ENCODE results near the gene C2CD3. TPM values are rescaled to one million over a fixed set of nuclear protein-coding genes. Genes with fewer than 3 reads are reported as not detected.
"Not testable (repeated sequence)": the region's sequence is repeated elsewhere in the genome, so short reads cannot be mapped to it uniquely, and the experiment has no call there.

The C2CD3 gene
- polyA plus RNA-seq, 3 donors from 2014 or later: 0.93 to 16.0 (median 5.1) TPM

- H3K27me3 Mint-ChIP-seq (ENCODE audit: low read depth in 3 of 3): peaks cover 0 to 11% (median 2%) of the 10 kb centered on the region in 3 donors
- no peak for DNase-seq
- no peak overlapping the region for H3K4me3 Mint-ChIP-seq
- no peaks in the 10 kb centered on the region for H3K9me3 Mint-ChIP-seq
- H3K4me1 Mint-ChIP-seq: peaks cover 11 to 16% of the 10 kb centered on the region in 2 donors
- H3K27ac Mint-ChIP-seq: no peak overlapping the region
- H3K36me3 Mint-ChIP-seq: no peaks in the 10 kb centered on the region
Observed at GRCh38 chr11:73988227-73988626, 182.6 kb downstream of the C2CD3 start.

DNA sequence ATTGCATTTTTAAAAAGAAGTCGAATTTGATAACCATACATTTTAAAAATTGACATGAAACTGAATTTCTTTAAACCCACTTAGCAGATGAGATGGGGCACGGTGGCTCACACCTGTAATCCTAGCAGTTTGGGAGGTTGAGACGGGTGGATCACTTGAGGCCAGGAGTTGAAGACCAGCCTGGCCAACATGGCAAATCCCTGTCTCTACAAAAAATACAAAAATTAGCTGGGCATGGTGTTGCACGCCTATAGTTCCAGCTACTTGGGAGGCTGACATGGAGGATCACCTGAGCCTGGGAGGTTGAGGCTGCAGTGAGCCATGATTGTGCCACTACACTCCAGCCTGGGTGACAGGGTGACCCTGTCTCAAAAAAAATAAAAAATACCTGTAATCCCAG is 185.1 kb downstream of the C2CD3 start:
- Mint-ChIP-seq H3K36me3 (peaks cover 15 to 16% (median 16%) of the 10 kb centered on the region in 3 donors), H3K4me1 (peaks cover 18 to 19% of the 10 kb centered on the region in 2 donors), H3K27me3 (ENCODE audit: low read depth in 3 of 3) (peaks cover 9 to 26% (median 10%) of the 10 kb centered on the region in 3 donors), H3K27ac (peak overlapping the region in 2 of 6 donors; percentile 60 to 70)
- DNase-seq, H3K9me3 Mint-ChIP-seq, H3K4me3 Mint-ChIP-seq: not testable (repeated sequence)

DNA sequence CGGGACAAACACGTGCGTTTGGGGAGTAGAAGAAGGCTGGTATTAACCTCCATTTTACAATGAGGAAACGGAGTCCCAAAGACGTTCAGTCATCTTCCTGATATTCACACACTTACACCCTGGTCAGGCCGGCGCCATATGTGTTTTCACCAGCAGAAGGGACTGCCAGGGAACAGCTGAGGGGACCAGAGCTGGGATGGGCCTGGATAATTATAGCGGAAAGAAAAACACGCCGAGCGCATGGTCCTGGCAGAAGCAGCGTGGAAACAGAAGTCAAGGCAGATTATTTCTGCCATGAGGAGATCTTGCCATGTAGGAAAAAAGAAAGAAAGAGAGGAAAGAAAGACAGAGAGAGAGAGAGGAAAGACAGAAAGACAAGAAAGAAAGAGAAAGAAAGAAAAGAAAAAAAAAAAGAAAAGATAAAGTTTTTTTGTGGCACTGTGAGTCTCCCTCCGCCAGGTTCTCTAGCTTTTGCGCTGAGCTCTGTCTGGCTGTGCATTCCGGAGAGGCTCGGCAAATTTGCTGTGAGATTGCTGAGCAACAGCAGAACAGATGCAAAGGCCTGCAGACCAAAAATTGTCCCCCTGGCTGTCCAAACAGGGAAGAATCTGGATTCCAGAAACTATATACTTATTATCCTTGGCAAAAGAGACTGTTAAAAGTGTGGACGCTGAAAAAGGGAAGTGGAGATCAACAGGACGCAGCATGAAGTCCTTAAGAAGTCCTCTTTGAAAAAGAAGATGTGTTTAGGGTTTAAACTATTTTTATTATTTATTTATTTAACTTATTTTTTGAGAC is 186.9 kb downstream of the C2CD3 start:
- peaks cover 13 to 28% (median 13%) of the 10 kb centered on the region in 3 donors for H3K27me3 Mint-ChIP-seq (ENCODE audit: low read depth in 3 of 3)
- DNase-seq: no peak
- peaks cover 35 to 36% of the 10 kb centered on the region in 2 donors for H3K4me1 Mint-ChIP-seq
- peak overlapping the region; percentile 96 to 100 (median 99) for H3K27ac Mint-ChIP-seq
- peak overlapping the region; percentile 96 to 99 (median 99) for H3K4me3 Mint-ChIP-seq
- peaks cover 27 to 31% (median 29%) of the 10 kb centered on the region in 3 donors for H3K36me3 Mint-ChIP-seq
- peaks cover 0 to 2% (median 0%) of the 10 kb centered on the region in 6 donors for H3K9me3 Mint-ChIP-seq

- Mint-ChIP-seq H3K27me3 (ENCODE audit: low read depth in 3 of 3) (peaks cover 14 to 29% (median 14%) of the 10 kb centered on the region in 3 donors), H3K9me3 (peaks cover 0 to 2% (median 0%) of the 10 kb centered on the region in 6 donors), H3K4me3 (peak overlapping the region; percentile 96 to 99 (median 99)), H3K36me3 (peaks cover 29 to 39% (median 37%) of the 10 kb centered on the region in 3 donors), H3K4me1 (peaks cover 43 to 44% of the 10 kb centered on the region in 2 donors), H3K27ac (peak overlapping the region; percentile 96 to 100 (median 99))
- DNase-seq: peak; percentile 94
Observed at GRCh38 chr11:73982990-73983740, 187.6 kb downstream of the C2CD3 start.

DNA sequence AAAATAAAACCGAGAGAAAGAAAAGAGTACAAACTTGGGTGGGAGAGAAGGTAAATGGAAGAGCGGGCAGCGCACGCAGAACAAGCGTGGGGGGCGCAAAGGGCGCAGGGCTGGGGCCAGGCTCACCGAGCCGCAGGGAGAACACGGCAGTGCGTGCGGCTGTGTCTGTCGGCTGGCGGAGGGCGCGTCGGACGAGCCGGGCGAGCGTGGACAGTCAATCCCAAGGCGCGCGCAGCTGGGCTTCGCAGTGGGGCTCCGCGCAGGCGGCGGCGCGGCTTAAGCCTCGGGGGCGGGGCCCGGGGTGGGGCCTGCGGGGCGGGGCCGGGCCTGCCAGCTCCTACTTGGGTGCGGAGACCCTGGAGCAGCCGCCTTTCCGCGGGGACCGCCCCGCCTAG is 188.2 kb downstream of the C2CD3 start, which contains the start of gene UCP2:
TSS of gene UCP2 (minus strand) at position 249 of the 395 bp plus-strand sequence. CDS start 4,465 bp downstream, outside the sequence.
- peaks cover 0 to 2% (median 0%) of the 10 kb centered on the region in 6 donors for H3K9me3 Mint-ChIP-seq
- peaks cover 14 to 27% (median 14%) of the 10 kb centered on the region in 3 donors for H3K27me3 Mint-ChIP-seq (ENCODE audit: low read depth in 3 of 3)
- H3K4me1 Mint-ChIP-seq: peaks cover 49 to 50% of the 10 kb centered on the region in 2 donors

GRCh38 chr11:73981051-73981805 is 189.6 kb downstream of the C2CD3 start:
- DNase-seq: no peak
- H3K4me1 Mint-ChIP-seq: peaks cover 62 to 63% of the 10 kb centered on the region in 2 donors
- H3K36me3 Mint-ChIP-seq: peaks cover 43 to 58% (median 49%) of the 10 kb centered on the region in 3 donors
- peaks cover 14 to 27% (median 14%) of the 10 kb centered on the region in 3 donors for H3K27me3 Mint-ChIP-seq (ENCODE audit: low read depth in 3 of 3)
- H3K4me3 Mint-ChIP-seq: peak overlapping the region; percentile 96 to 99 (median 99)
- peak overlapping the region; percentile 93 to 99 (median 96) for H3K27ac Mint-ChIP-seq
- H3K9me3 Mint-ChIP-seq: peaks cover 0 to 2% (median 0%) of the 10 kb centered on the region in 6 donors

More for the DNA sequence above, 188.2 kb downstream of the C2CD3 start, which contains the start of gene UCP2:
- Mint-ChIP-seq H3K27ac (peak within 1 kb of the TSS; percentile 96 to 100 (median 99)), H3K36me3 (peaks cover 31 to 44% (median 40%) of the 10 kb centered on the region in 3 donors), H3K4me3 (peak within 1 kb of the TSS; percentile 96 to 99 (median 99))
- peak; percentile 76 to 81 (median 80) for DNase-seq

DNA sequence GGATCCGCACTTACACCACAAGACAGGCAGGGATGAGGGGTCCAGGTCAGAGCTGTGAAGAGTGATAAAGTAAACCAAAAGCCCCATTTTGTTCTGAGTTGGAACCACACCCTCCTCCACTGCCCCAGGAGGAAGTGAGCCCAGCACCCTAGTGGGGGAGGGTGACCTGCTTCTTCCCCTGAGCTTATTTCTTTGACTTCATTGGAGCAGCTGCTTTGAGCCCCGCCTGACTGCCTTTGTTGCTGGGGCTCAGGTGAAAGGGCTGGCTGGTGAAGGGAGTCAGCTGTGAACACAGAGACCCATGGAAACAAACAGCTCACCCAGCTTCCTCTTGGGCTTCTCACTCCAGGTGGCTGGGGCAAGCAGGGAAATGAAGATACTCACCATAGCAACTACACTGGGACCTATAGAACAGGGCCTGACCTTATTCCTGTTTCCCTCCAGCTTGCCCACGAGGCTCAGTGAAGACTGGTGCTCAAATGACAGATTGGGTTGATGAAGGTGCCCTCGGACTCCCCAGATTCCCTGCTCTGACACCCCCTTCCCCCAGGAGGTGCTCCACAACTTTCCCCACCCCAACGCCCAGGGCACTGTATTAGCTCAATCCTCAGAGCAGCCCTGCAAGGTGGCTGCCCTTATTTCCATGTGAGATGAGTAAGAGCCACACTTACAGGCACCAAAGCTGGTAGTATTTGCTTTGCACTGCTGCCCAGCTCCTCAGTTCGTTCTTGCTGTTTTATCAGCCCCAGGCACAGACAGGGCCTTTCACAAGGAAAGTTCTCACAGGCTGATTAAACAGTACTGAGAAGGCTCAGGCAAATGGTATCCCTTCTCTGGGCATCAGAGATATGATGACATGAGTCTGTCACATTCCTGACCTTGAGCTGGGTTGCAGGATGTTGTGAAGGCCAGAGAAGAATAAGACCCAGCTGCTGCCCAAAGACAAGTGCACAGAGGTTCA is 190.5 kb downstream of the C2CD3 start:
- Mint-ChIP-seq H3K36me3 (peaks cover 46 to 67% (median 51%) of the 10 kb centered on the region in 3 donors), H3K27me3 (ENCODE audit: low read depth in 3 of 3) (peaks cover 14 to 27% (median 14%) of the 10 kb centered on the region in 3 donors), H3K27ac (peak overlapping the region; percentile 93 to 99 (median 96)), H3K4me3 (peak overlapping the region; percentile 96 to 99 (median 99)), H3K4me1 (peaks cover 72 to 73% of the 10 kb centered on the region in 2 donors), H3K9me3 (peaks cover 0 to 2% (median 0%) of the 10 kb centered on the region in 6 donors)
- peak; percentile 77 to 82 (median 78) for DNase-seq

GRCh38 chr11:73978576-73979086 is 192.2 kb downstream of the C2CD3 start:
- Mint-ChIP-seq H3K9me3 (peaks cover 0 to 2% (median 0%) of the 10 kb centered on the region in 6 donors), H3K27me3 (ENCODE audit: low read depth in 3 of 3) (peaks cover 14 to 21% (median 16%) of the 10 kb centered on the region in 3 donors), H3K4me3 (peak overlapping the region; percentile 96 to 99 (median 99)), H3K4me1 (peaks cover 83 to 85% of the 10 kb centered on the region in 2 donors), H3K27ac (peak overlapping the region; percentile 93 to 97 (median 96)), H3K36me3 (peaks cover 57 to 80% (median 59%) of the 10 kb centered on the region in 3 donors)
- no peak for DNase-seq

DNA sequence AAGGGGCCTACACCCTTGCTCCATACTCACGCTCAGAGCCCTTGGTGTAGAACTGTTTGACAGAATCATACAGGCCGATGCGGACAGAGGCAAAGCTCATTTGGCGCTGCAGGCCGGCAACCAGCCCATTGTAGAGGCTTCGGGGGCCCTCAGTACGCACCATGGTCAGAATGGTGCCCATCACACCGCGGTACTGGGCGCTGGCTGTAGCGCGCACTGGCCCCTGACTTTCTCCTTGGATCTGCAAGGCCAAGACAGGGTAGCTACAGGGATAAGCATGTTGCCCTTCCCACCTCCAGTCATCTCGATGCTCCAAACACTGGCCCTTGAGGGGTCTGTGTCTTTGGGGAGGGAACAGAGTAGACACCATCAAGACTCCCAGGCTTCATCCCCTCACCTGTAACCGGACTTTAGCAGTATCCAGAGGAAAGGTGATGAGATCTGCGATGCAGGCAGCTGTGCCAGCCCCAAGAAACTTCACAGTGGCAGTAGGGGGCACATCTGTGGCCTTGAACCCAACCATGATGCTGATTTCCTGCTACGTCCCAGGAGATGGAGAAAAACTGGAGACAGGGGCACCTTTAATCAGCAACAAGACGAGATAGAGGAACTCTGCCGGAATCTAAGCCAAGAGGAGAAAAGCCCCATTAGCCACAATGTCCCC is 192.8 kb downstream of the C2CD3 start:
- Mint-ChIP-seq H3K4me1 (peaks cover 85 to 87% of the 10 kb centered on the region in 2 donors), H3K9me3 (peaks cover 0 to 1% (median 0%) of the 10 kb centered on the region in 6 donors), H3K36me3 (peaks cover 57 to 79% (median 59%) of the 10 kb centered on the region in 3 donors), H3K4me3 (peak overlapping the region; percentile 96 to 99 (median 99)), H3K27me3 (ENCODE audit: low read depth in 3 of 3) (peaks cover 12 to 15% (median 15%) of the 10 kb centered on the region in 3 donors), H3K27ac (peak overlapping the region; percentile 93 to 97 (median 96))
- no peak for DNase-seq

DNA sequence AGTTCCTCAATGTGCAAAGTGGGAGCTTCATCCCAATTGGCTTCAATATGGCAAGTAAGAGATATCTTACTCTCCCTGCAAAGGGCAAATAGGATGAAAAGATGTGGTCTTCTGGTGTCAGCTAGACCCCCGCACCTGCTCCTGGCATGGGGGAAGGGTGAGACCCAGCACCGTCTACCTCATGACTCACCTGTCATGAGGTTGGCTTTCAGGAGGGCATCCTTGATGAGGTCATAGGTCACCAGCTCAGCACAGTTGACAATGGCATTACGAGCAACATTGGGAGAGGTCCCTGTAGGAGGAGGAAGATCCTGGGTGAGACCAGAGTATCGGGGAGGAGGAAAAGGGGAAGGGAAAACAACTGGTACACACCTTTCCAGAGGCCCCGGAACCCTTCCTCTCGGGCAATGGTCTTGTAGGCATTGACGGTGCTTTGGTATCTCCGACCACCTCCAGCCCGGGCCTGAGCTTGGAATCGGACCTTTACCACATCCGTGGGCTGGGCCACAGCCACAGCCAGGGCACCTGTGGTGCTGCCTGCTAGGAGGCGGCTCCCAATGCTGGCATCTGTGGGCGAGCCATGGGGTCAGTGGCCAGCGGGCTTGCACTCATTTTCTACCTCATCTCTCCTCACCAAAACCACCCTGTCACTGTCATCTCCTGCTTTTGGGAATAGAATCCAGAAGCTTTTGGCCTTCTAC is 194.2 kb downstream of the C2CD3 start:
- Mint-ChIP-seq H3K36me3 (peaks cover 52 to 74% (median 53%) of the 10 kb centered on the region in 3 donors), H3K4me1 (peaks cover 99 to 100% of the 10 kb centered on the region in 2 donors), H3K27ac (peak overlapping the region; percentile 93 to 97 (median 96)), H3K4me3 (peak overlapping the region; percentile 42 to 99 (median 76)), H3K27me3 (ENCODE audit: low read depth in 3 of 3) (peaks cover 4 to 9% (median 8%) of the 10 kb centered on the region in 3 donors), H3K9me3 (no peaks in the 10 kb centered on the region)
- no peak for DNase-seq

- H3K4me1 Mint-ChIP-seq: peaks cover 99% of the 10 kb centered on the region in 2 donors
- H3K9me3 Mint-ChIP-seq: no peaks in the 10 kb centered on the region
- H3K36me3 Mint-ChIP-seq: peaks cover 40 to 62% (median 41%) of the 10 kb centered on the region in 3 donors
- peak overlapping the region; percentile 54 to 81 (median 76) for H3K4me3 Mint-ChIP-seq
- peak overlapping the region; percentile 83 to 97 (median 94) for H3K27ac Mint-ChIP-seq
- peaks cover 4 to 9% (median 4%) of the 10 kb centered on the region in 3 donors for H3K27me3 Mint-ChIP-seq (ENCODE audit: low read depth in 3 of 3)
- DNase-seq: no peak
Observed at GRCh38 chr11:73975479-73975757, 195.4 kb downstream of the C2CD3 start.
